Cortex of kidney (tissue), 1 donor: ENCODE results near the gene SPAST.
"Not testable (repeated sequence)": the region's sequence is repeated elsewhere in the genome, so short reads cannot be mapped to it uniquely, and the experiment has no call there.

Experiments used
- DNase-seq: peaks from one replicate; lab custom pipeline; 2025; lab: John Stamatoyannopoulos, UW

The SPAST gene

GRCh38 chr2:32063310-32064020, at the start of gene SPAST:
TSS of gene SPAST (plus strand) at chr2:32063556. CDS start at chr2:32063832, 276 bp downstream.
- DNase-seq = peak; percentile 59

- DNase-seq = not testable (repeated sequence)
Observed at GRCh38 chr2:32018789-32019482, 44.4 kb upstream of the SPAST start.

- DNase-seq = not testable (repeated sequence)
Observed at GRCh38 chr2:32034198-32034887, 29.0 kb upstream of the SPAST start.

GRCh38 chr2:32039447-32040219, 23.7 kb upstream of the SPAST start, which contains the start of gene DPY30:
TSS of gene DPY30 (minus strand) at chr2:32039805. CDS start at chr2:32039456, 349 bp downstream.
- DNase-seq = no peak

GRCh38 chr2:32043561-32043960, 19.8 kb upstream of the SPAST start:
- no peak for DNase-seq

- no peak for DNase-seq
Observed at GRCh38 chr2:32051836-32052439, 11.4 kb upstream of the SPAST start.

GRCh38 chr2:32054583-32054982, 8.8 kb upstream of the SPAST start:
- DNase-seq = not testable (repeated sequence)

GRCh38 chr2:32058130-32058529, 5.2 kb upstream of the SPAST start:
- DNase-seq = no peak

GRCh38 chr2:32060266-32060665, 3.1 kb upstream of the SPAST start:
- DNase-seq = no peak

- DNase-seq = no peak
Observed at GRCh38 chr2:32061430-32061829, 1.9 kb upstream of the SPAST start.

- no peak for DNase-seq
Observed at GRCh38 chr2:32061973-32062861, 1.1 kb upstream of the SPAST start.

GRCh38 chr2:32064021-32064601, 755 bp downstream of the SPAST start:
- DNase-seq = no peak

- no peak for DNase-seq
Observed at GRCh38 chr2:32064713-32065112, 1.4 kb downstream of the SPAST start.

- DNase-seq = no peak
Observed at GRCh38 chr2:32067549-32067948, 4.2 kb downstream of the SPAST start.

- DNase-seq = no peak
Observed at GRCh38 chr2:32074134-32074506, 10.8 kb downstream of the SPAST start.

- no peak for DNase-seq
Observed at GRCh38 chr2:32095671-32096070, 32.3 kb downstream of the SPAST start.

- DNase-seq = no peak
Observed at GRCh38 chr2:32108111-32108510, 44.8 kb downstream of the SPAST start.

GRCh38 chr2:32118055-32118454, 54.7 kb downstream of the SPAST start:
- no peak for DNase-seq

- DNase-seq = no peak
Observed at GRCh38 chr2:32119161-32119560, 55.8 kb downstream of the SPAST start.

GRCh38 chr2:32124660-32125059, 61.3 kb downstream of the SPAST start:
- DNase-seq = no peak
